Measurements from ENCODE around the gene DDX54.

DNA sequence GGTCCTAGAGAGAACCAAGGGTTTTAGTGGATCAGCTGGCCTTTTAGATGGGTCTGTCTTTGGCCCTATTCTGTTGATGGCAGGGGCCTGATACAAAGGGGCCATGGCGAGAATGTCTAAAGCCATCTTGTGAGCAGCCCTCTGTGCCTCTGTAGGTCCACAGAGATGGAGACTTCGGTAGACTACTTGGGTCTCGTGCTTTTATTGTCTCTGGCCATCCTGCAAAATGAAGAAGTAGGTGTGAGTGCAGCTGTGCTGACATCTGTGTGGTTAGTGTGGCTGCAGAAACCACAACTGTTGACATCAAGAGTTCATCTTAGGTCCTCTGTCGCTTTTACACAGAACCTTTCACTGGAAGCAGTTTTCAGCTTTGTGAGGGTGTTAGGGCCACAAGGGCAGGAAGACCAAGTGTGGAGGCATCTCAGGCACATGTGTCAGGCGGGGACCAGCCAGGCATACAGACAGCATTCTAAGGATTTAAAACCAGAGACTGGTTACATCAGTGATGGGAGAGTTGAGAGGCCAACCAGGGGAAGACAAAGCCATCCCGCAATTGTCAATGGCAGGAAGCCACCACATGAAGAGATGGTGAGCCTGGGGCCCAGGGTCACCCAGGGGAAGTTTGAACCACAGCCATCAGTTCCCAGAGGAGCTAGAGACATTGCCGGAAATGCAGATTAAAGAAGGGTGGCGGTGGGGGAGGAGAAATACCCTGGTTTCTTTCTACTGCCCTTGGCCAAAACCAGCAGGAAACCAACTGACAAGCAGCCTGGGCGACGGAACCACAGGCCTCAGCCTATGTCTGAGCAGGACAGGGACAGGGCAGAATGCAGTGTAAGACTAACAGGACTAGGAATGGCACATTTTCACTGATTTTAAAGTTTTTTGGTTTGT, 23.0 kb upstream of the DDX54 start:
- no peak for TF ChIP-seq ZFX (IDR thresholded peaks at IDR 0.05; ENCODE audit: borderline replicate concordance)
- TF ChIP-seq, protein P1, sequence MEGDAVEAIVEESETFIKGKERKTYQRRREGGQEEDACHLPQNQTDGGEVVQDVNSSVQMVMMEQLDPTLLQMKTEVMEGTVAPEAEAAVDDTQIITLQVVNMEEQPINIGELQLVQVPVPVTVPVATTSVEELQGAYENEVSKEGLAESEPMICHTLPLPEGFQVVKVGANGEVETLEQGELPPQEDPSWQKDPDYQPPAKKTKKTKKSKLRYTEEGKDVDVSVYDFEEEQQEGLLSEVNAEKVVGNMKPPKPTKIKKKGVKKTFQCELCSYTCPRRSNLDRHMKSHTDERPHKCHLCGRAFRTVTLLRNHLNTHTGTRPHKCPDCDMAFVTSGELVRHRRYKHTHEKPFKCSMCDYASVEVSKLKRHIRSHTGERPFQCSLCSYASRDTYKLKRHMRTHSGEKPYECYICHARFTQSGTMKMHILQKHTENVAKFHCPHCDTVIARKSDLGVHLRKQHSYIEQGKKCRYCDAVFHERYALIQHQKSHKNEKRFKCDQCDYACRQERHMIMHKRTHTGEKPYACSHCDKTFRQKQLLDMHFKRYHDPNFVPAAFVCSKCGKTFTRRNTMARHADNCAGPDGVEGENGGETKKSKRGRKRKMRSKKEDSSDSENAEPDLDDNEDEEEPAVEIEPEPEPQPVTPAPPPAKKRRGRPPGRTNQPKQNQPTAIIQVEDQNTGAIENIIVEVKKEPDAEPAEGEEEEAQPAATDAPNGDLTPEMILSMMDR (IDR thresholded peaks at IDR 0.05), result no peak

Data from 22Rv1 (cell line).